Activated naive CD4-positive, alpha-beta T cell treated with anti-CD3 and anti-CD28 coated beads, Interleukin-2, amount 10 ng/mL, durations not matched to agents 7 days and 5 days (primary cell): ENCODE measurements around the gene RARS2.
"Not testable (repeated sequence)": the region's sequence is repeated elsewhere in the genome, so short reads cannot be mapped to it uniquely, and the experiment has no call there.

ENCODE experiments used
- CTCF ChIA-PET: fragments of 350-600 bp; sonication (Branson Sonifier 250); formaldehyde crosslinking; loops from one replicate; lab custom pipeline; 2021; ENCODE audit warnings: antibody characterized with exemption; lab: Charles Lee
- DNase-seq: peaks from one replicate; pipeline ENCODE4 v3.0.0-alpha.2; 2020
- H3K27ac Mint-ChIP-seq: one replicate; pipeline ENCODE4 v1.8.0; 2021; ENCODE audit warnings: mild to moderate bottlenecking, moderate library complexity, mixed read lengths
- H3K27me3 Mint-ChIP-seq: one replicate; pipeline ENCODE4 v1.8.0; 2021; ENCODE audit warnings: mild to moderate bottlenecking, mixed read lengths
- H3K36me3 Mint-ChIP-seq: one replicate; pipeline ENCODE4 v1.8.0; 2021; ENCODE audit warnings: mixed read lengths
- H3K4me1 Mint-ChIP-seq: one replicate; pipeline ENCODE4 v1.8.0; 2021; ENCODE audit warnings: mixed read lengths
- H3K4me3 Mint-ChIP-seq: one replicate; pipeline ENCODE4 v1.8.0; 2021; ENCODE audit warnings: mild to moderate bottlenecking, moderate library complexity, mixed read lengths
- H3K9me3 Mint-ChIP-seq: one replicate; pipeline ENCODE4 v1.8.0; 2021; ENCODE audit warnings: mixed read lengths

RARS2 gene

GRCh38 chr6:87504441-87504840 is 85.3 kb downstream of the RARS2 start:
- Mint-ChIP-seq H3K27ac (no peak overlapping the region), H3K27me3 (no peaks in the 10 kb centered on the region), H3K9me3 (no peaks in the 10 kb centered on the region), H3K4me1 (peaks cover 4% of the 10 kb centered on the region), H3K36me3 (peaks cover 40% of the 10 kb centered on the region), H3K4me3 (no peak overlapping the region)
- no peak for DNase-seq
- CTCF ChIA-PET: no interaction called here

- CTCF ChIA-PET: no interaction called here
- H3K27ac Mint-ChIP-seq: no peak overlapping the region
- no peak for DNase-seq
- H3K27me3 Mint-ChIP-seq: no peaks in the 10 kb centered on the region
- H3K9me3 Mint-ChIP-seq: no peaks in the 10 kb centered on the region
- peaks cover 30% of the 10 kb centered on the region for H3K36me3 Mint-ChIP-seq
- no peak overlapping the region for H3K4me3 Mint-ChIP-seq
- H3K4me1 Mint-ChIP-seq: peaks cover 4% of the 10 kb centered on the region
These were observed 87.8 kb downstream of the RARS2 start for GRCh38 chr6:87501809-87502572.

- no peak for DNase-seq
- no peaks in the 10 kb centered on the region for H3K9me3 Mint-ChIP-seq
- H3K27ac Mint-ChIP-seq: no peak overlapping the region
- CTCF ChIA-PET: no interaction called here
- no peaks in the 10 kb centered on the region for H3K27me3 Mint-ChIP-seq
- H3K4me1 Mint-ChIP-seq: peaks cover 3% of the 10 kb centered on the region
- peaks cover 13% of the 10 kb centered on the region for H3K36me3 Mint-ChIP-seq
- no peak overlapping the region for H3K4me3 Mint-ChIP-seq
These were observed 91.7 kb downstream of the RARS2 start for GRCh38 chr6:87498048-87498447.

- peaks cover 17% of the 10 kb centered on the region for H3K36me3 Mint-ChIP-seq
- CTCF ChIA-PET: no interaction called here
- no peak for DNase-seq
- H3K4me1 Mint-ChIP-seq: peaks cover 3% of the 10 kb centered on the region
- no peak overlapping the region for H3K27ac Mint-ChIP-seq
- no peak overlapping the region for H3K4me3 Mint-ChIP-seq
- no peaks in the 10 kb centered on the region for H3K9me3 Mint-ChIP-seq
- no peaks in the 10 kb centered on the region for H3K27me3 Mint-ChIP-seq
These were observed 94.9 kb downstream of the RARS2 start for GRCh38 chr6:87494761-87495422.

- DNase-seq, H3K27me3 Mint-ChIP-seq, H3K4me1 Mint-ChIP-seq, H3K9me3 Mint-ChIP-seq, CTCF ChIA-PET, H3K4me3 Mint-ChIP-seq, H3K27ac Mint-ChIP-seq: not testable (repeated sequence)
- H3K36me3 Mint-ChIP-seq: peaks cover 23% of the 10 kb centered on the region
These were observed 100.5 kb downstream of the RARS2 start for GRCh38 chr6:87489326-87489725.

- CTCF ChIA-PET: no interaction called here
- Mint-ChIP-seq H3K4me1 (peaks cover 4% of the 10 kb centered on the region), H3K9me3 (no peaks in the 10 kb centered on the region), H3K36me3 (peaks cover 24% of the 10 kb centered on the region), H3K27ac (no peak overlapping the region), H3K4me3 (no peak overlapping the region), H3K27me3 (no peaks in the 10 kb centered on the region)
- no peak for DNase-seq
These were observed 102.2 kb downstream of the RARS2 start for GRCh38 chr6:87487555-87487954.

- no peak for DNase-seq
- peaks cover 4% of the 10 kb centered on the region for H3K4me1 Mint-ChIP-seq
- no peak overlapping the region for H3K27ac Mint-ChIP-seq
- H3K9me3 Mint-ChIP-seq: no peaks in the 10 kb centered on the region
- H3K4me3 Mint-ChIP-seq: no peak overlapping the region
- H3K27me3 Mint-ChIP-seq: no peaks in the 10 kb centered on the region
- CTCF ChIA-PET: no interaction called here
- H3K36me3 Mint-ChIP-seq: peaks cover 19% of the 10 kb centered on the region
These were observed 105.3 kb downstream of the RARS2 start for GRCh38 chr6:87484491-87484890.

- H3K36me3 Mint-ChIP-seq: peaks cover 19% of the 10 kb centered on the region
- no peaks in the 10 kb centered on the region for H3K27me3 Mint-ChIP-seq
- H3K4me1 Mint-ChIP-seq: peaks cover 4% of the 10 kb centered on the region
- CTCF ChIA-PET: no interaction called here
- peak overlapping the region; percentile 30 for H3K27ac Mint-ChIP-seq
- H3K4me3 Mint-ChIP-seq: no peak overlapping the region
- peak; percentile 30 for DNase-seq
- H3K9me3 Mint-ChIP-seq: no peaks in the 10 kb centered on the region
These were observed 105.9 kb downstream of the RARS2 start for GRCh38 chr6:87483929-87484328.

- DNase-seq: no peak
- CTCF ChIA-PET: no interaction called here
- H3K4me1 Mint-ChIP-seq: peaks cover 4% of the 10 kb centered on the region
- no peaks in the 10 kb centered on the region for H3K27me3 Mint-ChIP-seq
- peaks cover 22% of the 10 kb centered on the region for H3K36me3 Mint-ChIP-seq
- H3K27ac Mint-ChIP-seq: no peak overlapping the region
- no peaks in the 10 kb centered on the region for H3K9me3 Mint-ChIP-seq
- no peak overlapping the region for H3K4me3 Mint-ChIP-seq
These were observed 107.4 kb downstream of the RARS2 start for GRCh38 chr6:87482366-87482765.

- CTCF ChIA-PET: no interaction called here
- Mint-ChIP-seq H3K27me3 (no peaks in the 10 kb centered on the region), H3K27ac (no peak overlapping the region), H3K36me3 (peaks cover 22% of the 10 kb centered on the region), H3K9me3 (no peaks in the 10 kb centered on the region), H3K4me1 (peaks cover 4% of the 10 kb centered on the region), H3K4me3 (no peak overlapping the region)
- DNase-seq: no peak
These were observed 107.9 kb downstream of the RARS2 start for GRCh38 chr6:87481931-87482330.

- Mint-ChIP-seq H3K4me3 (peak overlapping the region; percentile 96), H3K27me3 (peaks cover 2% of the 10 kb centered on the region)
These were observed 116.3 kb downstream of the RARS2 start for GRCh38 chr6:87473419-87473903.

GRCh38 chr6:87472525-87473418 is 117.0 kb downstream of the RARS2 start, which contains the start of gene SLC35A1:
SLC35A1 (plus strand) TSS chr6:87472974; CDS start chr6:87473004, 30 bp downstream.
- Mint-ChIP-seq H3K27me3 (peaks cover 6% of the 10 kb centered on the region), H3K4me3 (peak within 1 kb of the TSS; percentile 96), H3K36me3 (no peaks in the 10 kb centered on the region), H3K4me1 (peaks cover 29% of the 10 kb centered on the region), H3K9me3 (no peaks in the 10 kb centered on the region), H3K27ac (peak within 1 kb of the TSS; percentile 95)
- CTCF ChIA-PET: no interaction called here
- DNase-seq: peak; percentile 86

More at GRCh38 chr6:87473419-87473903, 116.3 kb downstream of the RARS2 start:
- peak overlapping the region; percentile 95 for H3K27ac Mint-ChIP-seq
- no peaks in the 10 kb centered on the region for H3K9me3 Mint-ChIP-seq
- DNase-seq: peak; percentile 74
- peaks cover 29% of the 10 kb centered on the region for H3K4me1 Mint-ChIP-seq
- peaks cover 5% of the 10 kb centered on the region for H3K36me3 Mint-ChIP-seq
- CTCF ChIA-PET: no interaction called here

GRCh38 chr6:87465051-87465450 is 124.7 kb downstream of the RARS2 start:
- no peaks in the 10 kb centered on the region for H3K9me3 Mint-ChIP-seq
- no peak overlapping the region for H3K27ac Mint-ChIP-seq
- no peaks in the 10 kb centered on the region for H3K4me1 Mint-ChIP-seq
- DNase-seq: no peak
- CTCF ChIA-PET: no interaction called here
- H3K36me3 Mint-ChIP-seq: no peaks in the 10 kb centered on the region
- H3K4me3 Mint-ChIP-seq: no peak overlapping the region
- peaks cover 40% of the 10 kb centered on the region for H3K27me3 Mint-ChIP-seq
